Left ventricle myocardium inferior (tissue), 1 donor: ENCODE data around the gene PDE10A. TPM values are rescaled to one million over a fixed set of nuclear protein-coding genes. Genes with fewer than 3 reads are reported as not detected.

Experiments used
- DNase-seq: peaks from one replicate; pipeline ENCODE4 v3.0.0-alpha.2; 2020
- H3K27ac ChIP-seq: fragments of 200-600 bp; replicated peaks from 2 replicates; pipeline ENCODE4 v1.8.0; 2021
- H3K27me3 ChIP-seq: fragments of 200-600 bp; 2 replicates; pipeline ENCODE4 v1.8.0; 2021; ENCODE audit warnings: low read depth
- H3K36me3 ChIP-seq: fragments of 200-600 bp; 2 replicates; pipeline ENCODE4 v1.8.0; 2021
- H3K4me1 ChIP-seq: fragments of 200-600 bp; 2 replicates; pipeline ENCODE4 v1.8.0; 2021
- H3K4me3 ChIP-seq: fragments of 200-600 bp; 2 replicates; pipeline ENCODE4 v1.8.0; 2021; ENCODE audit warnings: mild to moderate bottlenecking, moderate library complexity
- H3K9me3 ChIP-seq: fragments of 200-600 bp; replicated peaks from 2 replicates; pipeline ENCODE4 v1.8.0; 2021
- CTCF ChIP-seq: fragments of 200-600 bp; IDR thresholded peaks from 2 replicates; pipeline ENCODE4 v1.8.0; 2021; ENCODE audit warnings: antibody characterized with exemption, mild to moderate bottlenecking, borderline replicate concordance
- intact Hi-C: fragments of 100-400 bp; cut with micrococcal nuclease; formaldehyde crosslinking; loops from one replicate; pipeline ENCODE4 v1.11.0; 2022
- total RNA-seq: library from RNA; stranded (reverse); fragmentation: NEBNext Ultra II Directional; extraction: Animal tissue kit (Norgen Biotek cat#: 25700); gene quantifications from one replicate; pipeline ENCODE4 v1.2.1, GENCODE V29; 2021
- donor health status: DM: no; HTN: yes; CAD: no; lungs with severe emphysema.

The PDE10A gene
- total RNA-seq, 1 donor from 2014 or later = 12.2 TPM

- DNase-seq = no peak
- Histone ChIP-seq H3K4me1 (peaks cover 3% of the 10 kb centered on the region), H3K27ac (no peak overlapping the region), H3K9me3 (peaks cover 9% of the 10 kb centered on the region), H3K27me3 (no peaks in the 10 kb centered on the region), H3K36me3 (no peaks in the 10 kb centered on the region), H3K4me3 (no peak overlapping the region)
- no peak for TF ChIP-seq CTCF
- intact Hi-C loops = no loop called here
These were observed 81.4 kb downstream of the PDE10A start for GRCh38 chr6:165581678-165582077.

GRCh38 chr6:165580136-165580535 is 82.9 kb downstream of the PDE10A start:
- H3K27ac ChIP-seq = no peak overlapping the region
- H3K36me3 ChIP-seq = no peaks in the 10 kb centered on the region
- TF ChIP-seq CTCF = no peak
- peaks cover 2% of the 10 kb centered on the region for H3K4me1 ChIP-seq
- H3K27me3 ChIP-seq = no peaks in the 10 kb centered on the region
- no peak overlapping the region for H3K4me3 ChIP-seq
- peaks cover under 1% of the 10 kb centered on the region for H3K9me3 ChIP-seq
- intact Hi-C loops = no loop called here
- DNase-seq = no peak

- peaks cover 11% of the 10 kb centered on the region for H3K4me1 ChIP-seq
- H3K9me3 ChIP-seq = no peaks in the 10 kb centered on the region
- H3K4me3 ChIP-seq = no peak overlapping the region
- no peak overlapping the region for H3K27ac ChIP-seq
- intact Hi-C loops = no loop called here
- DNase-seq = no peak
- H3K36me3 ChIP-seq = no peaks in the 10 kb centered on the region
- no peak for TF ChIP-seq CTCF
- no peaks in the 10 kb centered on the region for H3K27me3 ChIP-seq
These were observed 83.9 kb downstream of the PDE10A start for GRCh38 chr6:165579151-165579550.

GRCh38 chr6:165577556-165577955 is 85.5 kb downstream of the PDE10A start:
- DNase-seq = no peak
- Histone ChIP-seq H3K27ac (no peak overlapping the region), H3K9me3 (no peaks in the 10 kb centered on the region), H3K36me3 (no peaks in the 10 kb centered on the region), H3K27me3 (no peaks in the 10 kb centered on the region), H3K4me3 (no peak overlapping the region), H3K4me1 (peaks cover 27% of the 10 kb centered on the region)
- TF ChIP-seq CTCF = no peak
- intact Hi-C loops = no loop called here

GRCh38 chr6:165575158-165575549 is 87.9 kb downstream of the PDE10A start:
- intact Hi-C loops = no loop called here

More at GRCh38 chr6:165575158-165575549, 87.9 kb downstream of the PDE10A start:
- TF ChIP-seq CTCF = no peak
- peaks cover 44% of the 10 kb centered on the region for H3K4me1 ChIP-seq
- peak overlapping the region; percentile 15 for H3K27ac ChIP-seq
- no peaks in the 10 kb centered on the region for H3K9me3 ChIP-seq
- no peak for DNase-seq
- no peak overlapping the region for H3K4me3 ChIP-seq
- no peaks in the 10 kb centered on the region for H3K36me3 ChIP-seq
- H3K27me3 ChIP-seq = no peaks in the 10 kb centered on the region
